DMS53 treated with DMSO at 0.1 percent for 48 hours (cell line): ENCODE measurements around the gene LDHAL6B.
A peak's percentile ranks its signal among the peaks of the same experiment; 100 is the strongest.

Experiments
- DNase-seq: peaks from one replicate; lab custom pipeline; 2025; ENCODE audit not compliant: unreplicated experiment; lab: John Stamatoyannopoulos, UW

Gene LDHAL6B

GRCh38 chr15:59216911-59217310 is 10.3 kb downstream of the LDHAL6B start:
- DNase-seq, result no peak

- no peak for DNase-seq
Measured at GRCh38 chr15:59217876-59218498, 11.3 kb downstream of the LDHAL6B start.

GRCh38 chr15:59218710-59219109 is 12.1 kb downstream of the LDHAL6B start:
- DNase-seq, result no peak

GRCh38 chr15:59221511-59222505 is 15.2 kb downstream of the LDHAL6B start:
- no peak for DNase-seq

- DNase-seq, result no peak
Measured at GRCh38 chr15:59222906-59223550, 16.4 kb downstream of the LDHAL6B start.

- DNase-seq, result no peak
Measured at GRCh38 chr15:59223736-59224135, 17.1 kb downstream of the LDHAL6B start.

- no peak for DNase-seq
Measured at GRCh38 chr15:59224474-59224873, 17.8 kb downstream of the LDHAL6B start.

- no peak for DNase-seq
Measured at GRCh38 chr15:59227021-59227420, 20.4 kb downstream of the LDHAL6B start.

- no peak for DNase-seq
Measured at GRCh38 chr15:59229015-59229414, 22.4 kb downstream of the LDHAL6B start.

GRCh38 chr15:59229453-59229852 is 22.8 kb downstream of the LDHAL6B start:
- DNase-seq, result no peak

- no peak for DNase-seq
Measured at GRCh38 chr15:59230531-59231055, 23.9 kb downstream of the LDHAL6B start.

GRCh38 chr15:59232476-59232875 is 25.8 kb downstream of the LDHAL6B start:
- no peak for DNase-seq

- no peak for DNase-seq
Measured at GRCh38 chr15:59236394-59236793, 29.8 kb downstream of the LDHAL6B start.

- DNase-seq, result no peak
Measured at GRCh38 chr15:59237119-59237855, 30.6 kb downstream of the LDHAL6B start.

GRCh38 chr15:59237924-59238331 is 31.3 kb downstream of the LDHAL6B start:
- no peak for DNase-seq

GRCh38 chr15:59240036-59240435 is 33.4 kb downstream of the LDHAL6B start:
- no peak for DNase-seq

- DNase-seq, result no peak
Measured at GRCh38 chr15:59242649-59243048, 36.0 kb downstream of the LDHAL6B start.

GRCh38 chr15:59243622-59244021 is 37.0 kb downstream of the LDHAL6B start:
- DNase-seq, result no peak

- no peak for DNase-seq
Measured at GRCh38 chr15:59244337-59244736, 37.7 kb downstream of the LDHAL6B start.

GRCh38 chr15:59245559-59245958 is 38.9 kb downstream of the LDHAL6B start:
- no peak for DNase-seq

- peak; percentile 43 for DNase-seq
Measured at GRCh38 chr15:59247364-59247763, 40.7 kb downstream of the LDHAL6B start.
